NCI-H2107 treated with DMSO at 0.1 percent for 48 hours (cell line): Measurements from ENCODE around the gene MRFAP1L1.

Experiments
- DNase-seq: peaks from one replicate; lab custom pipeline; 2025; ENCODE audit not compliant: unreplicated experiment; lab: John Stamatoyannopoulos, UW

The MRFAP1L1 gene

GRCh38 chr4:6716958-6717655 lies 7.4 kb upstream of the MRFAP1L1 start:
- no peak for DNase-seq

- DNase-seq = peak; percentile 19
These were observed 6.6 kb upstream of the MRFAP1L1 start, which contains the start of gene BLOC1S4 for GRCh38 chr4:6716018-6716911. TSS of gene BLOC1S4 (plus strand) at chr4:6716174. CDS start at chr4:6716210, 36 bp downstream.

GRCh38 chr4:6715704-6716017 lies 6.0 kb upstream of the MRFAP1L1 start:
- no peak for DNase-seq

GRCh38 chr4:6714954-6715353 lies 5.3 kb upstream of the MRFAP1L1 start:
- no peak for DNase-seq

GRCh38 chr4:6710996-6711395 lies 1.3 kb upstream of the MRFAP1L1 start:
- DNase-seq = no peak

GRCh38 chr4:6710282-6710681 lies 617 bp upstream of the MRFAP1L1 start:
- DNase-seq = no peak

GRCh38 chr4:6706173-6706572 lies 3.5 kb downstream of the MRFAP1L1 start:
- DNase-seq = no peak

- no peak for DNase-seq
These were observed 4.0 kb downstream of the MRFAP1L1 start for GRCh38 chr4:6705646-6706045.

- no peak for DNase-seq
These were observed 5.9 kb downstream of the MRFAP1L1 start for GRCh38 chr4:6703786-6704185.

- DNase-seq = no peak
These were observed 6.9 kb downstream of the MRFAP1L1 start for GRCh38 chr4:6702761-6703160.

- no peak for DNase-seq
These were observed 8.3 kb downstream of the MRFAP1L1 start for GRCh38 chr4:6701371-6701770.

GRCh38 chr4:6699903-6700302 lies 9.8 kb downstream of the MRFAP1L1 start:
- no peak for DNase-seq

- no peak for DNase-seq
These were observed 10.3 kb downstream of the MRFAP1L1 start for GRCh38 chr4:6699388-6699787.

- DNase-seq = no peak
These were observed 12.5 kb downstream of the MRFAP1L1 start for GRCh38 chr4:6697131-6697530.

- DNase-seq = no peak
These were observed 13.1 kb downstream of the MRFAP1L1 start for GRCh38 chr4:6696611-6697010.

- DNase-seq = no peak
These were observed 13.7 kb downstream of the MRFAP1L1 start for GRCh38 chr4:6695660-6696610.

- DNase-seq = no peak
These were observed 15.3 kb downstream of the MRFAP1L1 start for GRCh38 chr4:6694177-6694901.

GRCh38 chr4:6693231-6694176 lies 16.2 kb downstream of the MRFAP1L1 start, which contains the start of gene S100P:
TSS of gene S100P (plus strand) at chr4:6693878. CDS start at chr4:6693933, 55 bp downstream.
- DNase-seq = no peak

GRCh38 chr4:6692806-6693205 lies 16.9 kb downstream of the MRFAP1L1 start:
- DNase-seq = no peak
